Esophagus muscularis mucosa (tissue), 4 donors: ENCODE data around the gene TMEM169.

Experiments used
- CTCF ChIP-seq, 3 experiments: fragments of 200-600 bp in 2 of 3; fragments of 450-650 bp in 1 of 3; sonication (generic) in 2 of 3; IDR thresholded peaks; one replicate each; pipeline ENCODE4 v1.5.1; 2017 to 2019; ENCODE audit warnings: antibody characterized with exemption in 3 of 3, mild to moderate bottlenecking in 2 of 3, moderate library complexity in 1 of 3
- EP300 ChIP-seq: sonication (generic); formaldehyde crosslinking; IDR thresholded peaks from one replicate; pipeline ENCODE4 v1.6.1; 2017; ENCODE audit warnings: antibody characterized with exemption
- POLR2A ChIP-seq: fragments of 450-650 bp; IDR thresholded peaks from one replicate; pipeline ENCODE4 v1.6.1; 2017; ENCODE audit warnings: antibody characterized with exemption, moderate library complexity, mild to moderate bottlenecking, low read depth
- POLR2AphosphoS5 ChIP-seq, 2 donors: sonication (generic); formaldehyde crosslinking; IDR thresholded peaks; one replicate each; pipeline ENCODE4 v1.6.1; 2017; ENCODE audit warnings: antibody characterized with exemption in 2 of 2

- TF ChIP-seq CTCF (IDR thresholded peaks at IDR 0.05) (no peak), POLR2AphosphoS5 (IDR thresholded peaks at IDR 0.05) (no peak), POLR2A (no peak), EP300 (no peak)
Observed at GRCh38 chr2:216069028-216069427, 12.7 kb upstream of the TMEM169 start.
